ENCODE data around the gene LNP1.

LNP1 gene

DNA sequence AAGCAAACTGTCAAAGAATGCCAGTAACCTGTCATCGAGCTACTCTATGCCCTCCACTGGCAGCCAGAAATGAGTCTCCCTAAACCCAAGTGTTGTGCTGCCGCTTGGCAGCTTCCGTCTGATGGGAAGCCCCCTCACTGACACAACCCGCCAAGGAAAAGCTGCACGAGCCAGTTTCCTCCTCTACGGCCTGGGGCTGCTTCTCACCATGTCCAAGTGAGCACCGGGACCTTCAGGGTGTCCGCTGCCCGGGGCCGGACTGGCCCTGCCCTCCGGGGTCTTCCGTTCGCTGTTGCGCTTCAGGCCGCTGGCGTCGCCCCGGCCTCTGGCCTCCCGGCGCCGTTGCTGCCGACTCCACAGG is 940 bp upstream of the LNP1 start:
- FAIRE-seq, result no peak

DNA sequence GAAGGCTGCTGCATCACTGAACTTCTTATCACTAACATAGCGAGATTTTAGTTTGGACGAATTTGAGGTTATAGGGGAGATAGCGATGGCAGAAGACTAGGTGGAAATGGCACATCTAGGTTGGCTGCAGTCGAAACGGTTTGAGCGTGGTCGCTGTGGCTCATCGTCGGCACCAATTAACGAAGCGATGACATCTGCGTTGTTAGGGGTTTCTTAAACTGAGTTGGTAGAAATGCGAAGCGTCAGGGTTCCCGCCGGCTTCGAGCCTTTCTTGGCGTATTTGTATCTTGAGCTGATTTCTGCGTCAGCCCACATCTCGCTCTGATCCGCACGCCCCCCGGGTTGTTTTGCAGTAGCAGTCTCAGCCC is 319 bp downstream of the LNP1 start:
- no peak for FAIRE-seq

- FAIRE-seq, result no peak
Measured at GRCh38 chr3:100402256-100402655, 917 bp downstream of the LNP1 start.

DNA sequence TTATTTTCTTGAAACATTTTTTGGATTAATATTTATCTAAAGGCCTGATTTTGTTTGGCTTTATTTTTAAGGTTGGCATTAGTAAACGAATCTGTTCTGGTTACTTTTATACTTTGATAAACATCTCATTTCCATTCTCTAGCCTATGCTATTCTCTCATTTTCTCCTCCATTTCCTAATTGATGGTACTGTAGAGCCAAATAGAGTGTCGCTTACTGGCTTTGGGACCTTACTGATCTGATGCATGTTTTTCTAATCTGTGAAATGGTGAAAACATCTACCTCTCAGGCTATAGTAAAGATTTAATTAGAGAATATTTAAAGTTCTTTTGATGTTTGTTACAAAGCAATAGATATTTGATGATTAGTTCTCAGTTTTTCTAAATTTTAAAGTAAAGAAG is 1.6 kb downstream of the LNP1 start:
- FAIRE-seq, result no peak

DNA sequence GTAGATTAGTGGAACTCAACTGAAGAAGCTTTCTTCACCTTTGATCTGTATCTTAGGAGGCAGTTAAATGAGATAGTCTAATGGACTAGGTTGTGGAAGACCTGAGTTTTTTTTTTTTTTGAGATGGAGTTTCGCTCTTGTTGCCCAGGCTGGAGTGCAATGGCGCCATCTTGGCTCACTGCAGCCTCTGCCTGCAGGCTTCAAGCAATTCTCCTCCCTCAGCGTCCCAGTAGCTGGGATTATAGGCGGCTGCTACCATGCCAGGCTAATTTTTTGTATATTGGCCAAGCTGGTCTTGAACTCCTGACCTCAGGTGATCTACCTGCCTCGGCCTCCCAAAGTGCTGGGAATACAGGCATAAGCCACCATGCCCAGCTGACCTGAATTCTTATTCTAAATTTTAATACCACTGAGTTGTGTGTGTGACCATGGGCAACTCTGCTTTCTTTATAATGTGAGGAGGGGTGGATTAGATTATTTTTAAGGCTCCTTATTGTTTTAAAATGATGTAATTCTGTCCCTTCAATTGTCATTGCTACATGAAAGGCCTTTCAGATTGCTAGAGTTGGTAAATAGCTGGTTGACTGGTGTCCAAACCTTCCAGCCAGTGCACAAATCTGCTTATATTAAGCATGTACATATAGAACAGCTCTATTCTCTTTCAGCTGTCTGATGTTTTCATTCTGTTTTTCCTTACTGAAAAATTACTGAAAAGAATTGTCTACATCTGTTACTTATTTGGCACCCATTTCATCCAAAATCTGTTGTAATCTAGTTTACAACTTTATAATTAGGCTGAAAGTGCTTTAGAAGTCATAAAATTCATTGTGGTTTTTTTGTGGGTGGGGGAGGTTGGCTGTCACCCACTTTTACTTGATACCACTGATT is 2.3 kb downstream of the LNP1 start:
- FAIRE-seq, result no peak

GRCh38 chr3:100404250-100404548 is 2.9 kb downstream of the LNP1 start:
- no peak for FAIRE-seq

DNA sequence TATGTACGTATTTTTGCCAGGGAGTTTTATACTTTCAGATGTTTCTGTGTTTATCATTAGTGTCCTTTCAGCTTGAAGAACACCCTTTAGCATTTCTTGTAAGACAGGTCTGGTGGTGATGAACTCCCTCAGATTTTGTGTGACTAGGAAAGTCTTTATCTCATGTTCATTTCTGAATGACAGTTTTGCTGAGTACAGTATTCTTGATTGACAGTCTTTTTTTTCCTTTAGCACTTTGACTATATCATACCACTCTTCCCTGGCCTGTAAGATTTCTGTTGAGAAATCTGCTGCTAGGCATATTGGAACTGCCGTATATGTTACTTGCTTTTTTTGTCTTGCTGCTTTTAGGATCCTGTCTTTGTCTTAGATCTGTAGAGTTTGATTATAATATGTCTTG is 5.8 kb downstream of the LNP1 start:
- no peak for FAIRE-seq

GRCh38 chr3:100407977-100408532 is 6.7 kb downstream of the LNP1 start:
- no peak for FAIRE-seq

- FAIRE-seq, result no peak
Measured at GRCh38 chr3:100411091-100411982, 10.0 kb downstream of the LNP1 start.

DNA sequence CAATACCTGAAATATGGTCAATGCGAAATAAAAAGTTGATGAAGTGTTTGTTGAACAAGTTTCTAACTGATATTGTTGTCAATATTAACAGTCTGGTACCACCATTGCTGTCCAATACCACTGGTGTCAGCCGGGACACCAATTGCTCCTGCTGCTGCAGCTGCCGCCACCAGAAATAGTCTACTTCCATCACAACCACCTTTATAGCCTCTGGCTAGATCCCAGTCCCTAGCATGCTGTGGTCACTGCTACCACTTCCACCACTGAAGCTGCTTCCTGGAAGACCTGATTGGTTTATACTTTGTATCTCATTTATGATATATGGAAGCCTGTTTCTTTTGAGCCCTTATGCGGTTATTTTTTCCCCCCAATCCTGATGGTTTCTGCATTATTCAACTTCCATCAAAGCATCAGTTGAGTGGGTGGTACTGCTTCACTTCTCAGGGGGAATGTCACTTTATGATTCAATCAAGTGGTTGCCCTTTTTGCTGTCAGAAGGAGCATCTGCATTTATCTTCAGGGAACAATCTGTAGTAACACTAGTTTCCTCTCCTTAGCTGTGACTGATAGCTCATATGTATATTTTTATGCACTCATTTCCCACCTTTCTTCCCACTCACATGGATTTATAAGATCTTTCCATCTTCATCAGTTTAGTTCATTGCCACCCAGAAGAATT is 11.7 kb downstream of the LNP1 start:
- no peak for FAIRE-seq

DNA sequence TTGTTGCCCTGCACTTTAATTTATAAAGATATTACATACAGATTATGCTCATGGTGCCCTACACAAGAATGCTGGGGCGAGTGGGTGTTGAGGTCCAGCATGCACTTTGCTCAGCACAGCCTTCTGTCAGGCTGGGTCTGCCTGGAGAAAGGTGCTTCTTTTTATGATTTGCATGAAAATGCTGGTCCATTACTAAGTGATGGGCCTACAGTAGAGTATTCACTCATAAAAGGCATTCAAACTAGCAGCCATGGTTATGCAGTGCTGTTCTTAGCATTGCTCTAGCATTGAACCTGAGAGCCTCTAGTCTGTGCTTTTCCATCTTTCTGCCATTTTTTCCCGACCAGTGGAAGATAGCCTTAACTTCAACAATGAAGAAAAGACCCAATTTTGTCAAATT is 12.3 kb downstream of the LNP1 start:
- no peak for FAIRE-seq

GRCh38 chr3:100416176-100416575 is 14.8 kb downstream of the LNP1 start:
- FAIRE-seq, result no peak

- FAIRE-seq, result no peak
Measured at GRCh38 chr3:100416863-100417262, 15.5 kb downstream of the LNP1 start.

DNA sequence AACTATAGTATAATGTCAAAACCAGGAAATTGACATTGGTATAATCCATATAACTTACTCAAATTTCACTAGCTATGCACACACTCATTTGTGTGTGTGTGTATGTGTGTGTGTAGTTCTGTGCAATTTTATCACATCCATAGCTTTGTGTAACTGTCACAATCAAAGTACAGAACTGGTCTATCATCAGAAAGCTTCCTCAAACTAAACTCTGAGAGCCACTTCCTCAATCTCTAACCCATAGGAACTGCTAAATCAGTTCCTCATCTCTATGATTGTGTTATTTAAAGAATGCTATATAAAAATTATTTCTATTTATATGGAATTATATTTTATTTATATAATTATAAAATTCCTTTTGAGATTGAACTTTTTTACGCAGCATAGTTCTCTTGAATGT is 18.1 kb downstream of the LNP1 start:
- FAIRE-seq, result no peak

- no peak for FAIRE-seq
Measured at GRCh38 chr3:100420885-100421284, 19.5 kb downstream of the LNP1 start.

DNA sequence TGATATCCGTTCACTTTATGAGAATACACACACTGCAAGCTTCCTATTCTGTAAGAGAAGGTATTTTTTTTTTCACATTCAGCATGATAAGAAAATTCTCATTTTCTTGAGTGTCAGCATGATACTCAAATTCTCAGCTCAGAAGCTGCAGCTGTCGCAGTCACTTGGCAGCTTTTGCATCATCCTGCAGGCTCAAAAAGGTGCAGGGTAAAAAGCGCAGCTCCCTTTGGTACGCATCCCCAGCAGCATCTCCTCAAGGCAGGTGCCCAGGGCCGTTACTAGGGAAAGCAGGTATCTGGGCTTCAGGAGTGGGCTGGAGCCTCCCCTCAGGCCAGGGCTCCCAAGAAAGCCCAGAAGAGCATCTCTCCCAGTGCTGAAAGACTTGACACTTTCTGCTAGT is 22.3 kb downstream of the LNP1 start:
- no peak for FAIRE-seq

DNA sequence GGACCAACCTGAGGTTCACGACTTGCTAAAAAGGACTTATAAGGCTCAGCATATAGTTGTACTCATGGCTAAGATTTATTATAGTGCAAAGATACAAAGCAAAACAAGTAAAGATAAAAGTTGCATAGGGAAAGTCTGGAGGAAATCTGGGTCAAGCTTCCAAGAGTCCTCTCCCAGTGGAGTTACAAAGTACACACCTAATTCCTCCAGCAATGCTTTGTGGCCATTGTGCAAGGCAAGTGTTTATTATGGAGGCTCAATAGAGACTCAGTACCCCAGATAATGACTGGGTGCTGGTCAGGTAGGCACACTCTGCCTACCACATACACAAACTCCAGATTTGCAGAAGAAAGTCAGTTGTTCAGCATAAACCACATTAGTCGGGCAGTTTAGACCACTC is 22.9 kb downstream of the LNP1 start:
- no peak for FAIRE-seq

DNA sequence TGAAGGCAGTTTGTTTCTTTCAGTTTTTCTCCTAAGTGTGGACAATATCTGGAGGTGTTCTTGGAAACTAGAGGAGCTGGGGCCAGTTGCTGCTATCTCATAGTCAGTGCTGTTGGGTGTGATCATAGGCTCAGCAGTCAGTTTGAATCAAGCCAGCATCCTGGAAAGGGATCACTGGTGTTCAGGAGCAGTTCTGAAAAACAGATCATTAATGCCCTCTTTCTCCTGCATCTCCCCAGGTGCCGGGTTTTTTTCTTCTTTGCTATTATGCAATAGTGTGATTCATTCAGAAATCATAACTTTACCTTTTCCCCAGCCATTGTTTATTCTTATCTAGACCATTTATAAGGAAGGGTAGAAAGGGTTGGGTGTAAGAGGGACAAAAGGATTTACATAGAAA is 24.0 kb downstream of the LNP1 start:
- FAIRE-seq, result no peak

DNA sequence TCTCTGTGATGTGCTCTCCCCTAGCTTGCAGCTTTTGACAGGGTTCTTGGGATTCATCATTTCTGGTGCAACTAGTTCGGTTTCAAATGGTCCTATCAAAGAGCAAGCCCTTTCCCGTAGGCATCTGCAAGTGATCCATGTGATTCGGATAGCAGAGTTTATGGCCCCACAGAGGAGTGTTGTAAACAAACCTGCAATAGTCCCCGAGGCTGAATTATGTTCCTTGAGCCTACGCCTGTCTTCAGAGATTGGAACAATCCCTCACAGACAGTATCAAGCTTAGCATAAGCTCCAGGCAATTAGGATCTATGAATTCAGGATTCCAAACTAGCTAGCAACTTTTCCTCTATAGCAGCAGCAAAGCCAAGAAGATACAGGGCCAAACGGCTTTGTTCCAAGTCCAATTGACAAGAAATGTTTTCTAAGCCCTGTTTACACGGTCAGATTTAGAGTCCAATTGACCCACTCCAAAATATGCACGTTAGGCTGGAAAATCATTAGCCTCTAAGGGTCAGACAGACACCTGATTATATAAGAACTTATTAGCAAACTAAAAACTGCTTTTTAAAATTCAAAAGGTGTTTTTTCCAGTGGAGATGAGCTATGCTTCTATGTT is 24.8 kb downstream of the LNP1 start:
- FAIRE-seq, result no peak

- no peak for FAIRE-seq
Measured at GRCh38 chr3:100427699-100428098, 26.4 kb downstream of the LNP1 start.

DNA sequence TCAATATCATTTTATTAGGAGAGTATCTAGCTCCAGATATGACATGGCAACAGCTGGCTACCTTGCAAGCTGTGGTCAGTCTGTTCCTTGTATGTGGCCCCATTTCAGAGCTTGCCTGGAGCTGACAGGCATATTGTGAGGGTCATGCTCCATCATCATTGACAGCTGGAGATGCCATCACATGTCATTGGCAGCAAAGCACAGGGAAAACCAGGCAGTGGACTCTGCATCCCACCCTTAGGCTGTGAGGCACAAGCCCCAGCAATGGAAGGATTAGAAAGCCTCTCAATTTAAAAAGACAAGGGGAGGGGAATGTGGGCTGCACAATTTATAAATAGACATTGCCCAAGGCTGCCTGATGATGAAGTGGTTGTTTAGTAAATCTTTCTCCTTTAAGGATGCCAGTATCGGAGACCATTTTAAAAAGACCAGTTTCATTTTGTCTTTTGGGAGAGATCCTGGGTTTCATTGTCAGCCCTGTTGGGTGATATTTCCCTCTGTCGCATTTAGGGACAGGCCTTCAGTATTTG is 27.9 kb downstream of the LNP1 start:
- FAIRE-seq, result no peak

DNA sequence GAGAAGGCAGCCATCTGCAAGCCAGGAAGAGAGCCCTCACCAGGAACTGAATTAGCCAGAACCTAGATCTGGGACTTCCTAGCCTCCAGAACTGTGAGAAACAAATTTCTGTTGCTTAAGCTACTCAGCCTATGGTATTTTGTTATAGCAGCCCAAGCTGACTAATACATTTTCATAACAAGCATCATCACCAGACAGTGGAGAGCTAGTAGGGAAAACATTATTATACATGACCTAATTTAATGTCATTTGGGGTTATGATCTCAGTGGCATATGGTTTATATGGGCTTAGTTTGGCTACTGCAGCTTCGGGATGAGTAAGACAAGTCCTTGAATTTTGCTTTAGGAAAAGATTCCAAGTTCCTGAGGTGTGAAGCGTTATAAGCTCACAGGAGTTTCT is 35.6 kb downstream of the LNP1 start:
- no peak for FAIRE-seq
